Endothelial cell of umbilical vein (primary cell): ENCODE results near the gene KIAA0232.

ENCODE experiments used
- EZH2 ChIP-seq: IDR thresholded peaks from 2 replicates; pipeline ENCODE4 v1.6.1; 2012; ENCODE audit warnings: borderline replicate concordance, low read depth, mild to moderate bottlenecking, moderate library complexity, low read length, inconsistent platforms; ENCODE audit not compliant: severe bottlenecking
- JUN ChIP-seq: IDR thresholded peaks from 2 replicates; pipeline ENCODE4 v1.6.1; 2011; ENCODE audit warnings: borderline replicate concordance, low read depth; ENCODE audit not compliant: insufficient read length, insufficient read depth
- MYC ChIP-seq: IDR thresholded peaks from one replicate; pipeline ENCODE4 v1.6.1; 2011; ENCODE audit warnings: mild to moderate bottlenecking, low read depth, low read length
- POLR2A ChIP-seq: IDR thresholded peaks from 2 replicates; pipeline ENCODE4 v1.6.1; 2012; ENCODE audit warnings: low read depth, mild to moderate bottlenecking, control low read depth, low read length
- POLR2AphosphoS5 ChIP-seq: IDR thresholded peaks from 2 replicates; pipeline ENCODE4 v1.6.1; 2012; ENCODE audit warnings: low read depth, mild to moderate bottlenecking, control low read depth, low read length, moderate library complexity; ENCODE audit not compliant: insufficient read depth
- TF ChIP-seq, protein P1 (sequence below), 2 donors: IDR thresholded peaks; 1 replicate in 1 of 2; 2 replicates in 1 of 2; pipeline ENCODE4 v1.5.1; 2011; ENCODE audit warnings: low read length in 2 of 2, mild to moderate bottlenecking in 2 of 2, moderate library complexity in 2 of 2, control low read depth in 1 of 2, inconsistent platforms in 1 of 2, low read depth in 1 of 2; ENCODE audit not compliant: insufficient read depth in 1 of 2; ENCODE audit errors: extremely low read depth in 1 of 2
- TF ChIP-seq, protein P2 (sequence below): IDR thresholded peaks from 2 replicates; pipeline ENCODE4 v1.6.1; 2011; ENCODE audit not compliant: insufficient read depth, insufficient read length

- TF ChIP-seq, protein P1, sequence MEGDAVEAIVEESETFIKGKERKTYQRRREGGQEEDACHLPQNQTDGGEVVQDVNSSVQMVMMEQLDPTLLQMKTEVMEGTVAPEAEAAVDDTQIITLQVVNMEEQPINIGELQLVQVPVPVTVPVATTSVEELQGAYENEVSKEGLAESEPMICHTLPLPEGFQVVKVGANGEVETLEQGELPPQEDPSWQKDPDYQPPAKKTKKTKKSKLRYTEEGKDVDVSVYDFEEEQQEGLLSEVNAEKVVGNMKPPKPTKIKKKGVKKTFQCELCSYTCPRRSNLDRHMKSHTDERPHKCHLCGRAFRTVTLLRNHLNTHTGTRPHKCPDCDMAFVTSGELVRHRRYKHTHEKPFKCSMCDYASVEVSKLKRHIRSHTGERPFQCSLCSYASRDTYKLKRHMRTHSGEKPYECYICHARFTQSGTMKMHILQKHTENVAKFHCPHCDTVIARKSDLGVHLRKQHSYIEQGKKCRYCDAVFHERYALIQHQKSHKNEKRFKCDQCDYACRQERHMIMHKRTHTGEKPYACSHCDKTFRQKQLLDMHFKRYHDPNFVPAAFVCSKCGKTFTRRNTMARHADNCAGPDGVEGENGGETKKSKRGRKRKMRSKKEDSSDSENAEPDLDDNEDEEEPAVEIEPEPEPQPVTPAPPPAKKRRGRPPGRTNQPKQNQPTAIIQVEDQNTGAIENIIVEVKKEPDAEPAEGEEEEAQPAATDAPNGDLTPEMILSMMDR (IDR thresholded peaks at IDR 0.05; ENCODE audit: extremely low read depth in 1 of 2, insufficient read depth in 1 of 2, low read depth in 1 of 2, low read length in 2 of 2) = no peak
- no peak for TF ChIP-seq POLR2A
- no peak for TF ChIP-seq POLR2AphosphoS5
- no peak for TF ChIP-seq EZH2
- TF ChIP-seq, protein P2, sequence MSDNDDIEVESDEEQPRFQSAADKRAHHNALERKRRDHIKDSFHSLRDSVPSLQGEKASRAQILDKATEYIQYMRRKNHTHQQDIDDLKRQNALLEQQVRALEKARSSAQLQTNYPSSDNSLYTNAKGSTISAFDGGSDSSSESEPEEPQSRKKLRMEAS = no peak
- no peak for TF ChIP-seq JUN
- TF ChIP-seq MYC = no peak
Observed at GRCh38 chr4:6781561-6781960, 966 bp upstream of the KIAA0232 start.
